ENCODE results near the gene MORN1.

Gene MORN1

GRCh38 chr1:2289607-2290006, 101.7 kb downstream of the MORN1 start:
- no peak for DNase-seq (ENCODE audit: low spot score)

GRCh38 chr1:2288816-2289536, 102.4 kb downstream of the MORN1 start:
- DNase-seq (ENCODE audit: low spot score) = no peak

DNA sequence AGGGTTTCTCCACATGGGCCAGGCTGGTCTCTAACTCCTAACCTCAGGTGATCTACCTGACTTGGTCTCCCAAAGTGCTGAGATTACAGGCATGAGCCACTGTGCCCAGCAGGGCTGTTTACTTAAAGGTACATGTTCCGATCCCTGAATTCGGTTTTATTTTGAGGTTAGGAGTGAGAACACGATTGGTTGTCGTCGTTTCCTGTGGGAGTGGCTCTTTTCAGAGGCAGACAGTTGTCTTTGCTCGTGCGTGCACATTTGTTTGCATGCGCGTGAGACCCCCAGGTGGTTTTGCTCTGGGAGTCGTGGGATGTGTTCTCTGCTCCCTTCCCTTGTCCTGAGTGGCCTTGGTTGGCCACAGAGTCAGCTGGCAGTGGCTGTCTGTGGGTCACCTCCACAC, 103.0 kb downstream of the MORN1 start:
- DNase-seq (ENCODE audit: low spot score) = no peak

DNA sequence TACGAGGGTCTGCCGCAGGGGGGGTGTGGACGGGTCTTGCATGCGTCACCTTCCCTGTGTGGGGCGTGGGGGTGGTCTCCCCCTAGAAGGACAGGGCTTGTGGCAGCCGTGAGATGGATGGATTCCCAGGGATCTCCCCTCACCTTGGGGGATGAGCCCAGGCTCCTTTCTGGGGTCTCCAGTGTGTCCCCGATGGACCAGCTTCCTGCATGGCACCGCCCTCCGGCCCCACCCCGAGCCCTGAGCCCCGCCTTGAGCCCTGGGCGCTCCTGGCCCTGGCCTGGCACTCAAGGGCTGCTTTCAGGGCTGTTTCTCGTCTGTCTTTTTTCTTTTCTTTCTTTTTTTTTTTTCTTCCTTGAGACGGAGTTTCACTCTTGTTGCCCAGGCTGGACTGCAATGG, 103.7 kb downstream of the MORN1 start:
- no peak for DNase-seq (ENCODE audit: low spot score)

DNA sequence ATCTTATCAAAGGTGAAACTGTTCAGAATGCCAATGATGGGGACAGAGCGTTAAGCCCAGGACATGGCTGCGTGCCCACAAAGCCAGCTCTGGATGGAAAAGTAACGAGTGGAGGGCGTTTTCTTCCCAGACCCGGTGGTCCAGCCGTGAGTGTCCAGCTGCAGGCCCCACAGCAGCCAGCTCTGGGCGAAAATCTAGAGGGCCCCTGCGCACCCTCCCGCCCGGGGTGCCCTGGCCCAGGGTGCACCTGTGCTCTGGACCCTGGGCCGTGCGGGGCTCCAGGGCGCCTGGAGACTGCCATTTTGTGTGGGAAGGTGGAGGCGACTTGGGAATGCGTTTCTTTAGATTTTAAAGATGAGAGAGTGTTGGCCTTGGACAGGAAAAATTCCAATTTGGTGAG, 104.4 kb downstream of the MORN1 start:
- no peak for DNase-seq (ENCODE audit: low spot score)

DNA sequence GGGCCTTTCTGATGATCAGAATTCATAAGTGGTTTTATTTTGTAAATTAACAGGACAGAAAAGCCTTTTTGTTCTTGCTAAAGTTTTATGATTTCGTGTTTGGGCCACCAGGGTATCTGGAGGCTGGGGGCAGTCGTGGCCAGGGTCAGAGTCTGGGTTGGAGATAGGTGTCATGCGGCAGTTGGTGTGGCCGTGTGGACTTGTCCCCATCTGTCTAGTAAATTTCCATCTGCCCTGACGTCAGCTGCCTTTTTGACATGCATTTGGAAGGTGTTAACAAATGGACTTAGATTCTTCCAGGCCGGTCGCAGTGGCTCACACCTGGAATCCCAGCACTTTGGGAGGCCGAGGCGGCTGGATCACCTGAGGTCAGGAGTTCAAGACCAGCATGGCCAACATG, 106.4 kb downstream of the MORN1 start:
- DNase-seq (ENCODE audit: low spot score) = no peak

DNA sequence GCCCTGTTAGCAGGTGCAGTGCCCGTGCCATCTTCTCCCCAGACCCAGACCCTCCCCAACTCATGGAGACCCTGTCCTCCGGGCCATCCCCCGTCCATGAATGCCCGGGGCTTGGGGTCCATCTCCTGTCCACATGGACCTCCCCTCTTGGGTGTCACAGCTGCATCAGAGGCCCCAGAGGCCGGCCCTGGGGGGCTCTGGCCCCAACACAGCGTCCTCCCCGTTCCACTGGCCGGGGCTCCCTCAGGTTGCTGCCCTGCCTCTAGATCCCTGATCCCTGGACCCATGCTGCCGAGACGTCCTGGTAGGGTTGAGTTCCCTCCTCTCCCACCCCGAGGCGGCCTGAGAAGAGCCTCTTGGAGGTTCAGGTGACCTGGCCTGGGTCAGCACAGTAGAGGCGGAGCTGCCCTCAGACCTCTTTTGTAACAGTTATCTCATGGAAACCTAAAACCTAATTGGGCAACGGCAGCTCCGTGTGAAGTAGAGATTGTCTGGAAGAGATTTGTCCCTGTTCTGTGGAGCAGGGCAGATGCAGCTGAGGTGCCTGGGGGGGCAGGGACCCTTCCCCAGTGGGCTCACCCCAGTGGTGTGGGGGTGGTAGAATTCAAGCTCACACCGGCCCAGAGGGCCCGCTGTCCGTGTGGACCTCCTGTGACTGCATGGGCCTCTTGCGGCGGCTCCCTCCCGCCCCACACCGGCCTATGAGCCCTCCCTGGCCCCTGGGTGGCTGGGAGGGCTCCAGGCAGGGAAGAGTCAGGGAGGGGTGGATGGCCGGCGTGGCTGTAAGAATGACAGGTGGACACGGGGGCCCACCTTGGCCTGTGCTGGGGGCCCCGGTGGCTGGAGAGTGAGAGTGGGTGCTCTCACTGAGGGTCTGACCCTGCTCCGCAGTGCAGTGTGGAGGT, 107.1 kb downstream of the MORN1 start:
- no peak for DNase-seq (ENCODE audit: low spot score)

GRCh38 chr1:2283371-2283990, 107.9 kb downstream of the MORN1 start:
- no peak for DNase-seq (ENCODE audit: low spot score)

- DNase-seq (ENCODE audit: low spot score) = no peak
Measured at GRCh38 chr1:2282556-2283270, 108.6 kb downstream of the MORN1 start.

GRCh38 chr1:2279817-2280216, 111.5 kb downstream of the MORN1 start:
- no peak for DNase-seq (ENCODE audit: low spot score)

GRCh38 chr1:2279210-2279639, 112.1 kb downstream of the MORN1 start:
- no peak for DNase-seq (ENCODE audit: low spot score)

DNA sequence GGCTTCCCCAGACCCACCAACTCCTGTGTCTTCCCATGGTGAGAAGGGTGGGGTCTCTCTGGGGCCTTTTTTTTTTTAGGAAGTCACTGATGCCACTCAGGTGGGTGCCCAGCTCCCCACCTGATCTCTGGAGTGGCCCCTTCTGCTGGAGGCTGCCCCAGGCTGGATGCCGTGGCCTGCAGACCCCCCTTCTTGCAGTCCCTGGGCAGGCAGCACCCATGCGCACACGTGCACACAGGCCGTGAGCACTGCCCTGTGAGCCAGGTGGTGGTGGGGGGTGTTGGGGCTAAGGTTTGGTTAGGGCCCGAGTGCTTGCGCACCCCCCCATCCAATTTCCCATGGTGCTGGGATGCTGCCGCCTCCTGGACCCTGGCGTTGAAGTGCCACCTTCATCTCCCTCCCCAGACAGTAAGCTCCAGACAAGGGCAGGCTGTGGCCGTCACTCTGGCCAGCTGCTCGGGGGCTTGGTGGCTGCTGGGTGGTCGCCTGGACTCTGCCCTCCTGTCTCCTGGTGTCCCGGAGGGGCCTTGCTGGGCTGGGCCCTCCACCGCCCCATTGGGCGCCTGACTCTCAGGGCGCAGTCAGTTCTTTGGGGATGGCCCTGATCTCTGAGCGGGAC, 112.7 kb downstream of the MORN1 start:
- DNase-seq (ENCODE audit: low spot score) = no peak

DNA sequence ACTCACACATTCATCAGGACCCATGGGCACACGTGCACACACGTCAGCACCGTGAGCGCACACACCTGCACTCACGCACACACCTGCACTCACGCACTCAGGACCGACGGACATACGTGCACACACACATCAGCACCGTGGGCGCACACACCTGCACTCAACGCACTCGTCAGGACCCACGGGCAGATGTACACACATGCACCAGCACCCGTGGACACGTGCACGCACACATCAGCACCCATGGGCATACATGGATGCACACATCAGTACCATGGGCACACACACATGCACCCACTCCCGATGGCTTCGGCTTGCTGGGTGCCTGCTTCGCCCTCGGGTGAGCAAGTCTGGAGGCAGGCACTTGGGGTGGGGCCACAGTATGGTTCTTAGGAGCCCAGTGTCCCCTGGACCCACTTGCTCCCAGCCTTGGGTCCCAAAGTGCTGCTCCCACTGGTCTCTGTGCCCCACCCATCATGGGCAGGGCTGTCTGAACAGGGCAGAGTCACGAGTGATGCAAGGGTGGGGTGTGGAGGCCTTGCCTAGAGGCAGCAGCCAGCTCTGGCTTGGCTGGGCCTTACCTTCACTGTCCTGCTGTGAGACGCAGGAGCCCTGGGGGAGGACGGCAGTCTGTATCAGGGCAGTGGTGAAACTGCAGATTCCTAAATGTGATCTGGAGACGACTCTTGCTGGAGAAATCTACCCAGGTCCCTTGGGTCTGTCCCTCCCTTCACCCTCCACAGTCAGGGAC, 113.4 kb downstream of the MORN1 start:
- DNase-seq (ENCODE audit: low spot score) = no peak

GRCh38 chr1:2276803-2277580, 114.4 kb downstream of the MORN1 start:
- DNase-seq (ENCODE audit: low spot score) = no peak

GRCh38 chr1:2275796-2276536, 115.4 kb downstream of the MORN1 start:
- no peak for DNase-seq (ENCODE audit: low spot score)

GRCh38 chr1:2274929-2275475, 116.4 kb downstream of the MORN1 start:
- DNase-seq (ENCODE audit: low spot score) = no peak

GRCh38 chr1:2274231-2274928, 117.0 kb downstream of the MORN1 start:
- no peak for DNase-seq (ENCODE audit: low spot score)

- DNase-seq (ENCODE audit: low spot score) = no peak
Measured at GRCh38 chr1:2273401-2274090, 117.8 kb downstream of the MORN1 start.

All from D341Med (cell line).